ENCODE data around the gene TMEM91. TPM values are rescaled to one million over a fixed set of nuclear protein-coding genes. Genes with fewer than 3 reads are reported as not detected.

The TMEM91 gene
- total and polyA plus RNA-seq, 2 donors (not counting 1 experiment from before 2014, with no cell fraction given) = 3.7 to 9.7 TPM

DNA sequence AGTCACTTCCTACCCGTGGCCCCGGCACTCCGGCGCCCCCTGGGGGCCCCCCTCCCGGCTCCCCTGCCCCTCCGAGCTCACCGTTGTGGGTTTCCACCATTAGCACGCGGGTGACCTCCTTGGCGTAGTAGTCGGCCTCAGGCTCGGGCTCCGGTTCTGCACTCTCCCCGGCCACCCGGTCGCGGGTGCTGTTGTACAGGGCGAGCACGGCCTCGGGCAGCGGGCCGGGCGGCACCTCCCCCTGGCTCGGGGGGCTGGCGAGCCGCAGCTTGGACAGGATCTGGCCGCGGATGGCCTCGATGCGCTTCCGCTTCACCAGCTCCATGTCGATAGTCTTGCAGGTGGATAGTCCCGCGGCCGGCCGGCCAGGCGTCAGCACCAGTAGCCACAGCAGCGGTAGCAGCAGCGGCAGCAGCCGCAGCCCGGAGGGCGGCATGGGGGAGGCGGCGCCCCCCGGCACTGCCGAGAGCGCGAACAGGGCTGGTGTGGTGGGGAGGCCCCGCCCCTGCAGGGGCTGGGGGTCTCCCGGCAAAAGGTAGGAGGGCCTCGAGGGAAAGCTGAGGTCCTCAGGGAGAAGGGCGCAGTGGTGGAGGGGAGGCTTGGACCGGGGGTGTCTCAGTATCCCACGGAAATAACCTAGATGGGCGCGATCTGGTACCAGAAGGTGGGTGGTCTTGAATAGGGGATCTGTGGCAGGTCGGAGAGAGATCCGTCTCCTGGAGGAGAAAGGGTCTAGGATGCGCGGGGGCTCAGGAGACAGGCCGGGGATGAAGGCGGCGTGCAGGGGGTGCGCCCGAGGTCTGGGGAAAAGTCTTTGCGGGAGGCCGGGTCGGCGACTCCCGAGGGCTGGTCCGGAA lies 23.5 kb upstream of the TMEM91 start:
- Histone ChIP-seq H3K4me2 (ENCODE audit: extremely low read depth, insufficient read depth, low read length) (peak overlapping the region; percentile 98), H3K27me3 (ENCODE audit: control insufficient read depth, insufficient read depth, low read length) (no peaks in the 10 kb centered on the region), H3K4me1 (ENCODE audit: control insufficient read depth, extremely low read depth, insufficient read depth, low read length) (peaks cover 5% of the 10 kb centered on the region), H3K27ac (ENCODE audit: insufficient read depth, low read length) (peak overlapping the region; percentile 67), H3K79me2 (ENCODE audit: control insufficient read depth, insufficient read depth, low read length) (peaks cover 28% of the 10 kb centered on the region), H3K36me3 (ENCODE audit: control insufficient read depth, insufficient read depth, low read length) (peaks cover 2% of the 10 kb centered on the region), H3K9me3 (ENCODE audit: control insufficient read depth, insufficient read depth, low read depth, low read length) (no peaks in the 10 kb centered on the region), H2AFZ (ENCODE audit: low read length) (no peak overlapping the region), H3K9ac (ENCODE audit: insufficient read depth, low read length) (peak overlapping the region; percentile 69), H3K4me3 (replicated peaks in 1 of 4; ENCODE audit: control extremely low read depth in 1 of 4, insufficient read depth in 1 of 4, low read depth in 3 of 4, low read length in 4 of 4) (peak overlapping the region; percentile 80 to 92 (median 87)), H4K20me1 (ENCODE audit: control insufficient read depth, extremely low read depth, insufficient read depth, low read length) (peaks cover 1% of the 10 kb centered on the region)
- TF ChIP-seq, protein P1, sequence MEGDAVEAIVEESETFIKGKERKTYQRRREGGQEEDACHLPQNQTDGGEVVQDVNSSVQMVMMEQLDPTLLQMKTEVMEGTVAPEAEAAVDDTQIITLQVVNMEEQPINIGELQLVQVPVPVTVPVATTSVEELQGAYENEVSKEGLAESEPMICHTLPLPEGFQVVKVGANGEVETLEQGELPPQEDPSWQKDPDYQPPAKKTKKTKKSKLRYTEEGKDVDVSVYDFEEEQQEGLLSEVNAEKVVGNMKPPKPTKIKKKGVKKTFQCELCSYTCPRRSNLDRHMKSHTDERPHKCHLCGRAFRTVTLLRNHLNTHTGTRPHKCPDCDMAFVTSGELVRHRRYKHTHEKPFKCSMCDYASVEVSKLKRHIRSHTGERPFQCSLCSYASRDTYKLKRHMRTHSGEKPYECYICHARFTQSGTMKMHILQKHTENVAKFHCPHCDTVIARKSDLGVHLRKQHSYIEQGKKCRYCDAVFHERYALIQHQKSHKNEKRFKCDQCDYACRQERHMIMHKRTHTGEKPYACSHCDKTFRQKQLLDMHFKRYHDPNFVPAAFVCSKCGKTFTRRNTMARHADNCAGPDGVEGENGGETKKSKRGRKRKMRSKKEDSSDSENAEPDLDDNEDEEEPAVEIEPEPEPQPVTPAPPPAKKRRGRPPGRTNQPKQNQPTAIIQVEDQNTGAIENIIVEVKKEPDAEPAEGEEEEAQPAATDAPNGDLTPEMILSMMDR (conservative IDR thresholded peaks at IDR 0.05 in 1 of 2, IDR thresholded peaks at IDR 0.05 in 1 of 2; ENCODE audit: low read depth in 1 of 2, low read length in 2 of 2) = peak; percentile 40 to 41
- TF ChIP-seq EZH2 (IDR thresholded peaks at IDR 0.05; ENCODE audit: low read length, missing control alignments) = no peak
- peak; percentile 44 to 48 for DNase-seq (ENCODE audit: low read depth in 2 of 2)

DNA sequence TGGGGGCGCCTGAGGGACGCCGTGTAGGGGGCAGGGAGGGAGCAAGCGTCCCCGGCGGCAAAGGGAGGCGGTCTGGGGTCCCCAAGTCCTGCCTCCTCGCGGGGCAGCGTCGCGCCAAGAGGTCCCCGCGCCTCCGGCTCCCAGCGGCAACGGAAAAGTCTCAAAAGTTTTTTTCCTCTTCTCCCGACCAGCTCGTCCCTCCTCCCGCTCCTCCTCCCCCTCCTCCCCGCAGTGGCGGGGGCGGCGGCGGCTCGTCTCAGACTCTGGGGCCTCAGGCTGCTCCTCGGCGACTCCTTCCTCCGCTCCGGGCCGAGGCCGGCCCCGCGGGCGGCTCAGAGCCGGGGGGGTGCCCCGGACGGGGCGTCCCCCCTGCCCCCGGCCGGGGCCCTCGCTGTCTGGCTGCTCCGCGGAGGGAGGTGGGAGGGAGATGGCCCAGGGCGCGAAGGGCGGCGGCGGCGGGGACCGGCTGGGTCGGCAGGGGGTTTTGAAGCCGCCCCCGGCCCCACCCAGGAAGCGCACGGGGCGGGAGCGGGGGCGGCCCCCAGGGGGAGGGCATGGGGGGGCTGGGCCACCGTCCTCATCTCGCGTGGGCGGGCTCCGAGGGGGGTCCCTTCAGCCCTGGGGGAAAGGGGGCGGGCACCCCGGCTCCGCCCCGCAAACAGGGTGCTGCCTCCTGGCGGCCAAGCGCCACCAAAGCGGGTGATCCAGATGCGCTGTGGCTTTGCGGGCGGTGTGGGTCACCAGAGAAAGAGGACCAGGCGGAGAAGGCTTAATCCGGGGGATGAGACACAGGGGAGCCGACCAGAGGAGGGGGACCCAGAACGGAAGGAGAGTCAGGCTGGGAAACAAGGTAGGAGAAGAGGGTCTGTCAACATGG lies 22.6 kb upstream of the TMEM91 start, which contains the start of gene TGFB1:
TSS of gene TGFB1 (minus strand) at position 457 of the 877 bp plus-strand sequence. CDS start 878 bp downstream, outside the sequence.
- peak within 1 kb of the TSS; percentile 80 to 92 (median 87) for H3K4me3 ChIP-seq (replicated peaks in 1 of 4; ENCODE audit: control extremely low read depth in 1 of 4, insufficient read depth in 1 of 4, low read depth in 3 of 4, low read length in 4 of 4)
- H3K9me3 ChIP-seq (ENCODE audit: control insufficient read depth, insufficient read depth, low read depth, low read length) = no peaks in the 10 kb centered on the region
- peaks cover 1% of the 10 kb centered on the region for H4K20me1 ChIP-seq (ENCODE audit: control insufficient read depth, extremely low read depth, insufficient read depth, low read length)
- H3K9ac ChIP-seq (ENCODE audit: insufficient read depth, low read length) = peak within 1 kb of the TSS; percentile 69
- peaks cover 28% of the 10 kb centered on the region for H3K79me2 ChIP-seq (ENCODE audit: control insufficient read depth, insufficient read depth, low read length)
- H3K27ac ChIP-seq (ENCODE audit: insufficient read depth, low read length) = peak within 1 kb of the TSS; percentile 67
- TF ChIP-seq, protein P1 (conservative IDR thresholded peaks at IDR 0.05 in 1 of 2, IDR thresholded peaks at IDR 0.05 in 1 of 2; ENCODE audit: low read depth in 1 of 2, low read length in 2 of 2) = peak; percentile 80 to 83
- no peak for TF ChIP-seq EZH2 (IDR thresholded peaks at IDR 0.05; ENCODE audit: low read length, missing control alignments)
- H2AFZ ChIP-seq (ENCODE audit: low read length) = no peak within 1 kb of the TSS
- H3K4me1 ChIP-seq (ENCODE audit: control insufficient read depth, extremely low read depth, insufficient read depth, low read length) = peaks cover 5% of the 10 kb centered on the region
- H3K27me3 ChIP-seq (ENCODE audit: control insufficient read depth, insufficient read depth, low read length) = no peaks in the 10 kb centered on the region
- no peaks in the 10 kb centered on the region for H3K36me3 ChIP-seq (ENCODE audit: control insufficient read depth, insufficient read depth, low read length)
- H3K4me2 ChIP-seq (ENCODE audit: extremely low read depth, insufficient read depth, low read length) = peak within 1 kb of the TSS; percentile 98
- DNase-seq (ENCODE audit: low read depth in 2 of 2) = peak; percentile 85 to 86

All from fibroblast of lung (primary cell).